ENCODE data around the gene NHERF2. TPM values are rescaled to one million over a fixed set of nuclear protein-coding genes. Genes with fewer than 3 reads are reported as not detected.

Gene NHERF2
- total RNA-seq, 2 donors from 2014 or later = 66.0 to 84.1 TPM

GRCh38 chr16:2086812-2087747 is 60.4 kb downstream of the NHERF2 start:
- no peak for ATAC-seq (ENCODE audit: insufficient number of reproducible peaks, low FRiP score, low read depth)
- DNase-seq (ENCODE audit: low spot score) = no peak
- H3K27ac ChIP-seq = no peak overlapping the region
- no peaks in the 10 kb centered on the region for H3K27me3 ChIP-seq (replicated peaks; ENCODE audit: insufficient read depth)
- no peaks in the 10 kb centered on the region for H3K4me1 ChIP-seq (ENCODE audit: control insufficient read depth in 1 of 2, low read depth in 2 of 2)
- no peak for TF ChIP-seq CTCF (IDR thresholded peaks at IDR 0.05)
- H3K4me3 ChIP-seq = no peak overlapping the region
- H3K9me3 ChIP-seq = no peaks in the 10 kb centered on the region
- H3K36me3 ChIP-seq = peaks cover 37% of the 10 kb centered on the region

GRCh38 chr16:2087748-2088631 is 61.3 kb downstream of the NHERF2 start:
- H3K4me3 ChIP-seq = no peak overlapping the region
- ATAC-seq (ENCODE audit: insufficient number of reproducible peaks, low FRiP score, low read depth) (no peak), DNase-seq (ENCODE audit: low spot score) (no peak)
- no peaks in the 10 kb centered on the region for H3K9me3 ChIP-seq
- TF ChIP-seq CTCF (IDR thresholded peaks at IDR 0.05) = no peak
- H3K4me1 ChIP-seq (ENCODE audit: control insufficient read depth in 1 of 2, low read depth in 2 of 2) = no peaks in the 10 kb centered on the region
- H3K36me3 ChIP-seq = peaks cover 46% of the 10 kb centered on the region
- no peak overlapping the region for H3K27ac ChIP-seq
- H3K27me3 ChIP-seq (replicated peaks; ENCODE audit: insufficient read depth) = no peaks in the 10 kb centered on the region

Other genes with a start within 250 kb of the NHERF2 start
- 10 to 100 TPM; 60.9 to 79.3 TPM for gene SPSB3, start 244.3 kb upstream of the NHERF2 start, total RNA-seq
- gene NUBP2, start 243.9 kb upstream of the NHERF2 start, total RNA-seq = 10 to 100 TPM; 64.6 to 68.5 TPM
- gene IGFALS, start 233.2 kb upstream of the NHERF2 start, total RNA-seq = under 1 TPM; 0.28 to 0.54 TPM
- gene HAGH, start 200.1 kb upstream of the NHERF2 start, total RNA-seq = 100 to 1,000 TPM in 1 of 2 donors, 10 to 100 TPM in 1; 99.8 to 183 TPM
- gene FAHD1, start 199.7 kb upstream of the NHERF2 start, total RNA-seq = 10 to 100 TPM; 14.4 to 17.5 TPM
- not detected for gene MEIOB, start 154.7 kb upstream of the NHERF2 start, total RNA-seq
- gene HS3ST6, start 108.5 kb upstream of the NHERF2 start, total RNA-seq = not detected
- gene MSRB1, start 83.7 kb upstream of the NHERF2 start, total RNA-seq = 10 to 100 TPM; 21.2 to 37.6 TPM
- gene RPL3L, start 72.2 kb upstream of the NHERF2 start, total RNA-seq = not detected
- 100 to 1,000 TPM; 108 to 197 TPM for gene NDUFB10, start 67.4 kb upstream of the NHERF2 start, total RNA-seq
- 100 to 1,000 TPM; 702 to 834 TPM for gene RPS2, start 62.1 kb upstream of the NHERF2 start, total RNA-seq
- gene RNF151, start 60.0 kb upstream of the NHERF2 start, total RNA-seq = not detected
- 10 to 100 TPM; 22.2 to 44.8 TPM for gene TBL3, start 54.8 kb upstream of the NHERF2 start, total RNA-seq
- gene NOXO1, start 45.4 kb upstream of the NHERF2 start, total RNA-seq = not detected
- gene GFER, start 42.7 kb upstream of the NHERF2 start, total RNA-seq = 10 to 100 TPM; 12.4 to 14.6 TPM
- gene SYNGR3, start 36.9 kb upstream of the NHERF2 start, total RNA-seq = 1 to 10 TPM in 1 of 2 donors, under 1 TPM in 1; 0.49 to 1.5 TPM
- 10 to 100 TPM; 65.8 to 68.5 TPM for gene ZNF598, start 17.1 kb upstream of the NHERF2 start, total RNA-seq
- not detected for gene NPW, start 7.1 kb upstream of the NHERF2 start, total RNA-seq
- gene NTHL1, start 20.9 kb downstream of the NHERF2 start, total RNA-seq = 10 to 100 TPM in 1 of 2 donors, 1 to 10 TPM in 1; 7.7 to 13.4 TPM
- gene TSC2, start 21.1 kb downstream of the NHERF2 start, total RNA-seq = 100 to 1,000 TPM; 112 to 123 TPM
- 1,000 to 10,000 TPM in 1 of 2 donors, 100 to 1,000 TPM in 1; 838 to 1,071 TPM for gene PKD1, start 109.0 kb downstream of the NHERF2 start, total RNA-seq
- gene RAB26, start 121.7 kb downstream of the NHERF2 start, total RNA-seq = not detected
- gene TRAF7, start 128.9 kb downstream of the NHERF2 start, total RNA-seq = 10 to 100 TPM; 34.1 to 54.8 TPM
- gene CASKIN1, start 169.7 kb downstream of the NHERF2 start, total RNA-seq = not detected
- gene MLST8, start 178.6 kb downstream of the NHERF2 start, total RNA-seq = 10 to 100 TPM; 13.7 to 47.7 TPM
- gene BRICD5, start 184.0 kb downstream of the NHERF2 start, total RNA-seq = 10 to 100 TPM; 11.4 to 43.1 TPM
- 10 to 100 TPM in 1 of 2 donors, 1 to 10 TPM in 1; 9.1 to 19.5 TPM for gene PGP, start 187.9 kb downstream of the NHERF2 start, total RNA-seq
- 10 to 100 TPM; 44.0 to 50.2 TPM for gene E4F1, start 196.7 kb downstream of the NHERF2 start, total RNA-seq
- gene DNASE1L2, start 209.5 kb downstream of the NHERF2 start, total RNA-seq = 10 to 100 TPM in 1 of 2 donors, 1 to 10 TPM in 1; 2.3 to 10.7 TPM
- 10 to 100 TPM; 29.3 to 39.1 TPM for gene ECI1, start 224.7 kb downstream of the NHERF2 start, total RNA-seq
- gene RNPS1, start 241.2 kb downstream of the NHERF2 start, total RNA-seq = 100 to 1,000 TPM in 1 of 2 donors, 10 to 100 TPM in 1; 94.5 to 157 TPM